ENCODE results near the gene SMIM27. TPM values are rescaled to one million over a fixed set of nuclear protein-coding genes. Genes with fewer than 3 reads are reported as not detected.

SMIM27 gene
- total and polyA plus RNA-seq, 9 of the 15 experiments (the other 6 are each of a cell fraction or from before 2014, with no cell fraction given): 2.9 to 16.1 (median 7.9) TPM

GRCh38 chr9:32554107-32554506 is 2.0 kb downstream of the SMIM27 start (continued):
- TF ChIP-seq CLOCK (CRISPR knock-in tag; IDR thresholded peaks at IDR 0.05; ENCODE audit: borderline replicate concordance): no peak
- TF ChIP-seq XRCC3 (IDR thresholded peaks at IDR 0.05): no peak
- no peak for TF ChIP-seq ETV1 (tag; conservative IDR thresholded peaks at IDR 0.05; ENCODE audit: low read depth)
- TF ChIP-seq PHF8 (IDR thresholded peaks at IDR 0.05; ENCODE audit: borderline replicate concordance, low read length): no peak
- TF ChIP-seq ELF1 (tag; IDR thresholded peaks at IDR 0.05): no peak
- TF ChIP-seq TRIM24 (IDR thresholded peaks at IDR 0.05): peak; percentile 76; a peak in 3 of 4 replicates
- TF ChIP-seq ZNF224 (CRISPR knock-in tag; IDR thresholded peaks at IDR 0.05): no peak
- TF ChIP-seq HDAC6 (IDR thresholded peaks at IDR 0.05; ENCODE audit: low read depth, low read length): no peak
- no peak for TF ChIP-seq ARHGAP35 (IDR thresholded peaks at IDR 0.05; ENCODE audit: partially characterized antibody)
- no peak for TF ChIP-seq ETV6 (IDR thresholded peaks at IDR 0.05; ENCODE audit: borderline replicate concordance in 1 of 2, low read depth in 2 of 2, low read length in 1 of 2)
- no peak for TF ChIP-seq ETV6 (CRISPR knock-in tag; IDR thresholded peaks at IDR 0.05; ENCODE audit: borderline replicate concordance)
- TF ChIP-seq ZNF639 (CRISPR knock-in tag; conservative IDR thresholded peaks at IDR 0.05 in 1 of 2, IDR thresholded peaks at IDR 0.05 in 1 of 2): no peak
- TF ChIP-seq TCF7 (IDR thresholded peaks at IDR 0.05; ENCODE audit: borderline replicate concordance): no peak
- TF ChIP-seq TAF1 (IDR thresholded peaks at IDR 0.05; ENCODE audit: control insufficient read depth, extremely low read depth, insufficient read depth, low read length, severe bottlenecking): no peak
- no peak for TF ChIP-seq SRF (CRISPR knock-in tag; IDR thresholded peaks at IDR 0.05)
- TF ChIP-seq CCNT2 (IDR thresholded peaks at IDR 0.05; ENCODE audit: borderline replicate concordance, extremely low read depth, insufficient read length, low read depth, low read length): peak; percentile 69
- TF ChIP-seq ZNF3 (CRISPR knock-in tag; IDR thresholded peaks at IDR 0.05): no peak
- no peak for TF ChIP-seq TFAP4 (CRISPR knock-in tag; IDR thresholded peaks at IDR 0.05; ENCODE audit: borderline replicate concordance)
- no peak for TF ChIP-seq TAF9B (IDR thresholded peaks at IDR 0.05; ENCODE audit: partially characterized antibody)
- TF ChIP-seq PURB (CRISPR knock-in tag; IDR thresholded peaks at IDR 0.05; ENCODE audit: low read depth): no peak
- no peak for TF ChIP-seq ZBTB2 (IDR thresholded peaks at IDR 0.05)
- TF ChIP-seq CHD2 (IDR thresholded peaks at IDR 0.05; ENCODE audit: low read depth, low read length): no peak
- no peak for TF ChIP-seq HMG20A (CRISPR knock-in tag; conservative IDR thresholded peaks at IDR 0.05)
